LNCAP (cell line): Measurements from ENCODE around the gene ERN2.

Experiments
- CTCF ChIP-seq: fragments of 450-650 bp; IDR thresholded peaks from 2 replicates; pipeline ENCODE4 v1.5.1; 2017; ENCODE audit warnings: mild to moderate bottlenecking

Gene ERN2

DNA sequence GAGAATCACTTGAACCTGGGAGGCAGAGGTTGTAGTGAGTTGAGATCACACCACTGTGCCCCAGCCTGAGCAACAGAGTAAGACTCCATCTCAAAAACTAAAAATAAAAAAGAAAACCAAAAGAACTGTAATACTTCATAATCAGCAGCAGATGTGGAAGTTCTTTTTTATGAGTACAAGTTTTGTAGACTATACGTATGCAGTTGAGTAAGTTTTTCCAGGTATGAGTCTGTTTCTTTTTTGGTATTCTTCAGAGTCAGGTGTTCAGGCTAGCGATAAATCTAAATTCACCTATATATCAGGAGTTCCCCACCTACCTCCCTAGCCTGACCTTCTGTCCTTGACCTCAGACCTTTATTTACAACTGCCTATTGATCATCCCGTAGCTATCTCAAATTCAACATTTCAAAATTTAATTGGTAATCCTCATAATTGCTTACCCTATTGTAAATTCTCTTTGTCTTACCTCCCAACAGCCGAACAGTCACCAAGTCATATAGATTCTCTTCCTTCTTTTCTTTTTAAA lies 61.0 kb downstream of the ERN2 start:
- no peak for TF ChIP-seq CTCF

GRCh38 chr16:23650674-23651416 lies 62.2 kb downstream of the ERN2 start:
- TF ChIP-seq CTCF = no peak

- TF ChIP-seq CTCF = no peak
Observed at GRCh38 chr16:23642246-23642774, 70.7 kb downstream of the ERN2 start.

DNA sequence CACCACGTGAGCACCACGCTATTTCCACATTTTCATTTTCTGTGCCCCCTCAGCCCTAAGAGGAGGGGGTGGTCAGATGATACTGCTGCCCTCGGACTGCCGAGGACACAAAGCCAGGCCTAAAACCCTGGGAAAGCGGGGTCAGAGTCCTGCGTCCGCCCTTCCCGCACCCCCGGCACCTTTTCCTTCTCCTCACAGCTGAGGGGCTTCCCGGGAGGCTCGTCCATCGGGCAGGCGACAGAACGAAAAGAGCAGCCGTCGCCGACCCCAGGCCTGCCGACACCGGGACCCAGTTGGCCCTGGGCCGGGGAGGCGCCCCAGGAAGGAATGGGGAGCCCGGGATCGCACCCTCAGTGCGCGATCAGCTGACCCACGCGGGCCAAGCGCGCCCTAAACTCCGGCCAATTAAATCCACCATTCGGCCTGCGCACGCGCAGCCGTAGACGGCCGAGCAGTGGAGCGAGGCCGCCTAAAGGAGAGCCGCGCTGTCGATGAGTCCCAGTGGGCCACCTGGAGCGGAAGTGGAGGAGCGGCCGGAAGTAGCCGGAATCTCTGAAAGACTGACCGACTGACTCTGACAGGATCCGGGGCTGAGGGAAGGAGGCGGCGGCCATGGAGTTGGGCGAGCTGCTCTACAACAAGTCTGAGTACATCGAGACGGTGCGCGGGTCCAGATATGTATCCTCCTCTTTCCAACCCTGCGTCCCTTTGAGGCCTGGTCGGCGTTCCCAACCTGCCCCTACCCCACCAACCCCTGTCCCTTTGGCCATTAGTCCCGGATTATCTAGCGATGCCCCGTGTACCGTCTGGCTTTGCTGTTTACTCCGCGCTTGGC lies 71.9 kb downstream of the ERN2 start, which contains the start of the genes DCTN5 and PALB2:
Gene DCTN5 (plus strand): TSS at position 536 of the 835 bp plus-strand sequence. CDS start 77 bp downstream, at position 613.
Gene PALB2 (minus strand): TSS at position 380 of the 835 bp plus-strand sequence. CDS start 153 bp downstream, at position 227.
- no peak for TF ChIP-seq CTCF

DNA sequence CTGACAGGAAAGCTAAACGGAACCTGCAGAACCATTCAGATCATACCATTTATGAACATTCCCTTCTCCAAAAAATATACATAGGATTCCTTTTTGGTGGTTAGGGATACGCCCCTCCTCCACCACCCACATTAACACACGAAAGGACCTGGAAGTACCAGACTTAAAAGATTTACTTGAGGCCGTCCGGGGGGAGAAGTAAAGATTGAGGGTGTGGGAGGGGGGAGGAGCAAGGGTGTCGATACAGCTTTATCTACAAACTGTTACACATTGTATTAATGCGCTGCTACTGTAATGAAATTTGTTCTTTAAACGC lies 72.4 kb downstream of the ERN2 start:
- TF ChIP-seq CTCF = no peak
